ENCODE measurements around the gene MRGPRE.

The MRGPRE gene

GRCh38 chr11:3231851-3232744, at the start of gene MRGPRE:
Gene MRGPRE (minus strand): TSS chr11:3232417. CDS start chr11:3228799, 3,618 bp downstream.
- no peak for TF ChIP-seq TAF1 (IDR thresholded peaks at IDR 0.05; ENCODE audit: low read depth)

GRCh38 chr11:3245071-3245470, 12.9 kb upstream of the MRGPRE start:
- TF ChIP-seq NFIC (IDR thresholded peaks at IDR 0.05) (no peak), EP300 (IDR thresholded peaks at IDR 0.05; ENCODE audit: borderline replicate concordance) (no peak), MAX (IDR thresholded peaks at IDR 0.05) (no peak), REST (IDR thresholded peaks at IDR 0.05; ENCODE audit: low read depth) (no peak), TCF12 (IDR thresholded peaks at IDR 0.05; ENCODE audit: low read depth) (no peak), EGR1 (IDR thresholded peaks at IDR 0.05) (no peak), CREB1 (IDR thresholded peaks at IDR 0.05; ENCODE audit: low read depth) (no peak), YY1 (IDR thresholded peaks at IDR 0.05; ENCODE audit: low read depth) (no peak), TEAD4 (IDR thresholded peaks at IDR 0.05) (no peak), USF1 (IDR thresholded peaks at IDR 0.05) (no peak), RAD21 (IDR thresholded peaks at IDR 0.05; ENCODE audit: low read depth) (no peak), ZBTB7A (IDR thresholded peaks at IDR 0.05; ENCODE audit: low read depth) (no peak), FOXM1 (IDR thresholded peaks at IDR 0.05; ENCODE audit: borderline replicate concordance, low read depth) (no peak), CEBPB (IDR thresholded peaks at IDR 0.05) (no peak), TAF1 (IDR thresholded peaks at IDR 0.05; ENCODE audit: low read depth) (no peak)

GRCh38 chr11:3243880-3244279, 11.7 kb upstream of the MRGPRE start:
- TF ChIP-seq ZBTB7A (IDR thresholded peaks at IDR 0.05; ENCODE audit: low read depth) (no peak), USF1 (IDR thresholded peaks at IDR 0.05) (no peak), TCF12 (IDR thresholded peaks at IDR 0.05; ENCODE audit: low read depth) (no peak), TEAD4 (IDR thresholded peaks at IDR 0.05) (no peak), EP300 (IDR thresholded peaks at IDR 0.05; ENCODE audit: borderline replicate concordance) (no peak), RAD21 (IDR thresholded peaks at IDR 0.05; ENCODE audit: low read depth) (no peak), YY1 (IDR thresholded peaks at IDR 0.05; ENCODE audit: low read depth) (no peak), MAX (IDR thresholded peaks at IDR 0.05) (no peak), EGR1 (IDR thresholded peaks at IDR 0.05) (no peak), CREB1 (IDR thresholded peaks at IDR 0.05; ENCODE audit: low read depth) (no peak), TAF1 (IDR thresholded peaks at IDR 0.05; ENCODE audit: low read depth) (no peak), FOXM1 (IDR thresholded peaks at IDR 0.05; ENCODE audit: borderline replicate concordance, low read depth) (no peak), CEBPB (IDR thresholded peaks at IDR 0.05) (no peak), REST (IDR thresholded peaks at IDR 0.05; ENCODE audit: low read depth) (no peak)

- TF ChIP-seq YY1 (IDR thresholded peaks at IDR 0.05; ENCODE audit: low read depth) (no peak), FOXM1 (IDR thresholded peaks at IDR 0.05; ENCODE audit: borderline replicate concordance, low read depth) (no peak), TEAD4 (IDR thresholded peaks at IDR 0.05) (no peak), MAX (IDR thresholded peaks at IDR 0.05) (no peak), TCF12 (IDR thresholded peaks at IDR 0.05; ENCODE audit: low read depth) (no peak), CEBPB (IDR thresholded peaks at IDR 0.05) (no peak), CREB1 (IDR thresholded peaks at IDR 0.05; ENCODE audit: low read depth) (no peak)
Observed at GRCh38 chr11:3237119-3237518, 4.9 kb upstream of the MRGPRE start.

- TF ChIP-seq EP300 (IDR thresholded peaks at IDR 0.05; ENCODE audit: borderline replicate concordance), result no peak
- no peak for TF ChIP-seq REST (IDR thresholded peaks at IDR 0.05; ENCODE audit: low read depth)
- TF ChIP-seq YY1 (IDR thresholded peaks at IDR 0.05; ENCODE audit: low read depth), result no peak
- no peak for TF ChIP-seq USF1 (IDR thresholded peaks at IDR 0.05)
- TF ChIP-seq CEBPB (IDR thresholded peaks at IDR 0.05), result no peak
- TF ChIP-seq TCF12 (IDR thresholded peaks at IDR 0.05; ENCODE audit: low read depth), result no peak
- TF ChIP-seq RAD21 (IDR thresholded peaks at IDR 0.05; ENCODE audit: low read depth), result no peak
- TF ChIP-seq MAX (IDR thresholded peaks at IDR 0.05), result no peak
- TF ChIP-seq CREB1 (IDR thresholded peaks at IDR 0.05; ENCODE audit: low read depth), result no peak
- no peak for TF ChIP-seq TAF1 (IDR thresholded peaks at IDR 0.05; ENCODE audit: low read depth)
- no peak for TF ChIP-seq TEAD4 (IDR thresholded peaks at IDR 0.05)
- TF ChIP-seq NFIC (IDR thresholded peaks at IDR 0.05), result no peak
- no peak for TF ChIP-seq ZBTB7A (IDR thresholded peaks at IDR 0.05; ENCODE audit: low read depth)
- no peak for TF ChIP-seq FOXM1 (IDR thresholded peaks at IDR 0.05; ENCODE audit: borderline replicate concordance, low read depth)
- TF ChIP-seq EGR1 (IDR thresholded peaks at IDR 0.05), result no peak
Observed at GRCh38 chr11:3234846-3235245, 2.6 kb upstream of the MRGPRE start.
